GM10248 (cell line): ENCODE data around the gene FAM98B.

Source experiments
- CTCF ChIA-PET: fragments of 300-600 bp; sonication (Branson Sonifier 250); formaldehyde crosslinking; extraction: SDS; loops from one replicate; lab custom pipeline; 2021; ENCODE audit warnings: antibody characterized with exemption; lab: Yijun Ruan, JAX
- POLR2A ChIA-PET: fragments of 350-650 bp; sonication (Branson Sonifier 250); formaldehyde crosslinking; extraction: SDS; loops from one replicate; lab custom pipeline; 2020; ENCODE audit warnings: antibody characterized with exemption; lab: Yijun Ruan, JAX
- DNase-seq: peaks from one replicate; pipeline ENCODE4 v3.0.0; 2012; ENCODE audit errors: extremely low spot score
- CTCF ChIP-seq: IDR thresholded peaks from 2 replicates; pipeline ENCODE4 v1.5.1; 2012; ENCODE audit warnings: mild to moderate bottlenecking, low read depth; ENCODE audit errors: extremely low read depth, missing control alignments, control extremely low read depth

Gene FAM98B

GRCh38 chr15:38459480-38459879 is 5.6 kb downstream of the FAM98B start:
- TF ChIP-seq CTCF: no peak
- DNase-seq: no peak
- POLR2A ChIA-PET: no interaction called here
- CTCF ChIA-PET: interaction anchor here (0.9 to 5.5 kb wide), 7 partner anchors 9 to 232 kb away, joined by 3 to 40 read pairs (median 9); no protein-coding TSS in a partner anchor

DNA sequence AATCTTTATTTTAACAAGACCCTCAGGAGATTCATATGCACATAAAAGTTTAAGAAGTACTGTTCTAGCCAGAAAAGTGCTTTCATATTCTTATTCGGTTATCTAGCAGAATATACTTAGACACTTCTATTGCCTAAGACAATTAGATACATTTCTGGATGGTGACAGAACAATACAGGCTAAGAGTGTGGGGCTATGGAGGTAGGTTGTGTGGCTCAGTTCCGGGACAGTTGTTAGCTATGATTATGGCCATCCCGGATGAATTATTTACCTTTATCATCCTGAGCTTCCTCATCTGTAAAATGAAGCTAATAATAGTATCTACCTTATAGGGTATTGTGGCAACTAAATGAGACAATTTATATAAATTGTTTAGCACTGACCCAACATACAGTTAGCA is 6.6 kb downstream of the FAM98B start:
- CTCF ChIA-PET: interaction anchor here (1.2 to 5.5 kb wide), 7 partner anchors 12 to 231 kb away, joined by 4 to 40 read pairs (median 9); no protein-coding TSS in a partner anchor
- DNase-seq: no peak
- POLR2A ChIA-PET: no interaction called here
- TF ChIP-seq CTCF: no peak

- TF ChIP-seq CTCF: no peak
- ChIA-PET POLR2A (no interaction called here), CTCF (interaction anchor here (0.6 to 5.5 kb wide), 7 partner anchors 11 to 230 kb away, joined by 3 to 40 read pairs (median 6); no protein-coding TSS in a partner anchor)
- peak; percentile 44 for DNase-seq
Observed at GRCh38 chr15:38461066-38461833, 7.3 kb downstream of the FAM98B start.

- CTCF ChIA-PET: interaction anchor here (0.7 to 4.0 kb wide), 9 partner anchors 9 to 236 kb away, joined by 3 to 18 read pairs (median 5); no protein-coding TSS in a partner anchor
- TF ChIP-seq CTCF: no peak
- DNase-seq: no peak
- POLR2A ChIA-PET: no interaction called here
Observed at GRCh38 chr15:38463893-38464292, 10.0 kb downstream of the FAM98B start.

GRCh38 chr15:38464675-38465074 is 10.7 kb downstream of the FAM98B start:
- TF ChIP-seq CTCF: no peak
- ChIA-PET CTCF (interaction anchor here (0.6 to 4.0 kb wide), 8 partner anchors 9 to 235 kb away, joined by 3 to 18 read pairs (median 6); partner anchors contain the start of gene FAM98B), POLR2A (no interaction called here)

GRCh38 chr15:38470816-38471215 is 16.9 kb downstream of the FAM98B start:
- POLR2A ChIA-PET: no interaction called here
- DNase-seq: no peak
- CTCF ChIA-PET: interaction anchor here (1.0 to 4.9 kb wide), 5 partner anchors 30 to 228 kb away, joined by 3 to 37 read pairs (median 27); no protein-coding TSS in a partner anchor
- TF ChIP-seq CTCF: no peak

More at GRCh38 chr15:38464675-38465074, 10.7 kb downstream of the FAM98B start:
- no peak for DNase-seq
